Spleen (tissue), 7 donors: ENCODE measurements around the gene IGSF21.

Source experiments
- CTCF ChIP-seq, 11 experiments: fragments of 200-600 bp in 7 of 11; fragments of 450-650 bp in 4 of 11; sonication (generic) in 4 of 11; IDR thresholded peaks in 8 of 11; conservative IDR thresholded peaks in 3 of 11; 1 replicate in 7 of 11; 2 replicates in 4 of 11; pipeline versions ENCODE4 v1.4.0 to v1.8.0; 2016 to 2021; ENCODE audit warnings: antibody characterized with exemption in 11 of 11, inconsistent platforms in 4 of 11, mild to moderate bottlenecking in 1 of 11
- POLR2A ChIP-seq, 3 donors: fragments of 450-650 bp; IDR thresholded peaks; one replicate each; pipeline ENCODE4 v1.5.1; 2017; ENCODE audit warnings: antibody characterized with exemption in 3 of 3, mild to moderate bottlenecking in 1 of 3
- POLR2AphosphoS5 ChIP-seq, 3 donors: sonication (generic); formaldehyde crosslinking; IDR thresholded peaks; one replicate each; pipeline ENCODE4 v1.5.1; 2017; ENCODE audit warnings: antibody characterized with exemption in 3 of 3
- donor health status: DM: no; HTN: no; CAD: no; lungs with moderate emphysema.
- donor health status: DM: no; HTN: no; CAD: no.
- donor health status: DM: no; HTN: no; CAD: no.

- no peak for TF ChIP-seq CTCF (IDR thresholded peaks at IDR 0.05 in 8 of 11, conservative IDR thresholded peaks at IDR 0.05 in 3 of 11)
- no peak for TF ChIP-seq POLR2A (IDR thresholded peaks at IDR 0.05)
- TF ChIP-seq POLR2AphosphoS5 (IDR thresholded peaks at IDR 0.05) = no peak
Observed at GRCh38 chr1:18157352-18157751, 49.8 kb downstream of the IGSF21 start.
